Type B pancreatic cell (in vitro differentiated cells): ENCODE results near the gene GMDS. TPM values are rescaled to one million over a fixed set of nuclear protein-coding genes. Genes with fewer than 3 reads are reported as not detected.

Experiments used
- DNase-seq: peaks from one replicate; pipeline ENCODE4 v3.0.0; 2021; ENCODE audit warnings: mixed read lengths; ENCODE audit not compliant: unreplicated experiment; ENCODE audit errors: extremely low spot score
- H3K27ac Mint-ChIP-seq: 2 replicates; pipeline ENCODE4 v1.8.0; 2021; ENCODE audit warnings: mild to moderate bottlenecking, mixed read lengths
- H3K27me3 Mint-ChIP-seq: 2 replicates; pipeline ENCODE4 v1.8.0; 2021; ENCODE audit warnings: mixed read lengths
- H3K36me3 Mint-ChIP-seq: 2 replicates; pipeline ENCODE4 v1.8.0; 2021; ENCODE audit warnings: mixed read lengths
- H3K4me1 Mint-ChIP-seq: one replicate; pipeline ENCODE4 v1.8.0; 2021; ENCODE audit warnings: mixed read lengths; ENCODE audit not compliant: unreplicated experiment
- H3K4me3 Mint-ChIP-seq: 2 replicates; pipeline ENCODE4 v1.8.0; 2021; ENCODE audit warnings: mild to moderate bottlenecking, mixed read lengths
- H3K9me3 Mint-ChIP-seq: 2 replicates; pipeline ENCODE4 v1.8.0; 2021; ENCODE audit warnings: mixed read lengths
- total RNA-seq: library from RNA; stranded (reverse); gene quantifications from 2 replicates; pipeline ENCODE4 v1.2.1, GENCODE V29; 2021; ENCODE audit warnings: low replicate concordance
- TF ChIP-seq, protein P1 (sequence below): fragments of 200-600 bp; sonication (generic); conservative IDR thresholded peaks from 2 replicates; pipeline ENCODE4 v1.5.0; 2021; ENCODE audit warnings: antibody characterized with exemption, mild to moderate bottlenecking

The GMDS gene
- total RNA-seq, 1 donor from 2014 or later = 41.3 TPM

DNA sequence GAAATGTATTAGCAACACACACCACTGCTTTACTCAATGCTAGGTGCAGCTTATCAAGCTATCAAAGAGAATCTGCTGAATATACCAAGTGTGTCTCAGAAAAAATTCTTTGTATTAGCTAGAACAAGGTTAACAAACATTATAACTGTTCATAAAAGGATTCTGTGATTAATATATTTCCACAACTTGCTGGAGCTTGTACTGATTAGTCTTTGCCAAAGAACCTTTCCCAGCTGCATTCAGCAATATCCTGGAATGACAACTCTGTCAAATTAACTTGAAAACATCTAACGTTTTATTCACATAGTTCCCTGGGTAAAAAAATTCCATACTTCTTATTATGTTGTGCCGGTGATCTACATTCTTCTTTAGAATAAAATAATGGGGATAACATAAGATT is 383.0 kb downstream of the GMDS start:
- H3K9me3 Mint-ChIP-seq = no peaks in the 10 kb centered on the region
- H3K4me1 Mint-ChIP-seq = peaks cover 26% of the 10 kb centered on the region
- no peak for DNase-seq
- no peak overlapping the region for H3K27ac Mint-ChIP-seq
- H3K27me3 Mint-ChIP-seq = peaks cover 41% of the 10 kb centered on the region
- H3K4me3 Mint-ChIP-seq = no peak overlapping the region
- TF ChIP-seq, protein P1, sequence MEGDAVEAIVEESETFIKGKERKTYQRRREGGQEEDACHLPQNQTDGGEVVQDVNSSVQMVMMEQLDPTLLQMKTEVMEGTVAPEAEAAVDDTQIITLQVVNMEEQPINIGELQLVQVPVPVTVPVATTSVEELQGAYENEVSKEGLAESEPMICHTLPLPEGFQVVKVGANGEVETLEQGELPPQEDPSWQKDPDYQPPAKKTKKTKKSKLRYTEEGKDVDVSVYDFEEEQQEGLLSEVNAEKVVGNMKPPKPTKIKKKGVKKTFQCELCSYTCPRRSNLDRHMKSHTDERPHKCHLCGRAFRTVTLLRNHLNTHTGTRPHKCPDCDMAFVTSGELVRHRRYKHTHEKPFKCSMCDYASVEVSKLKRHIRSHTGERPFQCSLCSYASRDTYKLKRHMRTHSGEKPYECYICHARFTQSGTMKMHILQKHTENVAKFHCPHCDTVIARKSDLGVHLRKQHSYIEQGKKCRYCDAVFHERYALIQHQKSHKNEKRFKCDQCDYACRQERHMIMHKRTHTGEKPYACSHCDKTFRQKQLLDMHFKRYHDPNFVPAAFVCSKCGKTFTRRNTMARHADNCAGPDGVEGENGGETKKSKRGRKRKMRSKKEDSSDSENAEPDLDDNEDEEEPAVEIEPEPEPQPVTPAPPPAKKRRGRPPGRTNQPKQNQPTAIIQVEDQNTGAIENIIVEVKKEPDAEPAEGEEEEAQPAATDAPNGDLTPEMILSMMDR = no peak
- H3K36me3 Mint-ChIP-seq = peaks cover 4% of the 10 kb centered on the region

DNA sequence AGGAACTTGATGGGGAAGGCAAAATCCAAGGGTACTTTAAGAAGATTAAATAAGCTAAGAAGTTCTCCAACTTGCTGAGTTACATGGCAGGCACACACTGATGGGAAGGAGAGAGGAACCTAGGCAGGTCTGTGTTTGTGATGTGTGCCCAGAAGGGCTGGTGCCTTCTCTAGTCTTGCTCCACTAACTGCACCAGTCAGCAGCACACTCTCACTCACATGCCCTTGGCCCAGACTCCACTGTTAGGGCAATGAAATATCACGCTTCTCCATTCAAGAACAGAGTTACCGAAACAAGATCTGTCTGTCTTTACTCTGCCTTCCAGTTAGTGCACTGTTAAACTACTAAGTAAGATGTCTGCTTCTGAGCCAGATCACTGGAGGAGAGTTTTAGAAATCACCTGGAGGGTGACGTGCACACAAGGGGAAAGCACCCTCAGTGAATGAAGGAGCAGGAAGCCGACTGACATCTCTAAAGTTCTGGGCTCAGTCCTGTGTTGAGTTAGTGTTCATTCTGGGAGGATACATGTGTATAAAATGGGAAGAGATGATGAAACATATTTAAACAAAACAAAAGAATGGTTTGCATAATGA is 384.6 kb downstream of the GMDS start:
- TF ChIP-seq, protein P1 = no peak
- Mint-ChIP-seq H3K27me3 (peaks cover 37% of the 10 kb centered on the region), H3K36me3 (peaks cover 4% of the 10 kb centered on the region), H3K4me1 (peaks cover 27% of the 10 kb centered on the region), H3K4me3 (no peak overlapping the region), H3K9me3 (no peaks in the 10 kb centered on the region), H3K27ac (no peak overlapping the region)
- no peak for DNase-seq

DNA sequence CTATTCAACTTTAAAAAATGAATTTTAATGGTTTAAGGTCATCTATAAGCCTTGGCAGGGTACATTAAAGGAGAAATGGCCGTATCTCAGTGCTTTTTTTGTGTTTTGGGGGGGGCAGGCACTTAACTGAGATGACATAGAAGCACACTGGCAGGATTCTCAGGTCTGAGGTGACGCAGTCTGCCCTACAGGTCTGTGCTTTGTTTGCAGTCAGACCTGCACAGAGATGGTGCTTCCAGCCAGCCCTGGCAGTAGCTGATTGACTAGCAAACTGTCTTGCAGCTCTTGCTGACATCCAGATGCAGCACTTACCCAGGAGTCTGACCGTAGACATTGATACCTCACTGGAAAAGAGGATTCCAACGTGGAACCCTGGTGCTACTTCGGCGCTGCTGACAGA is 386.5 kb downstream of the GMDS start:
- TF ChIP-seq, protein P1 = no peak
- Mint-ChIP-seq H3K9me3 (no peaks in the 10 kb centered on the region), H3K27me3 (peaks cover 30% of the 10 kb centered on the region), H3K4me1 (peaks cover 21% of the 10 kb centered on the region), H3K36me3 (peaks cover 4% of the 10 kb centered on the region), H3K4me3 (no peak overlapping the region), H3K27ac (no peak overlapping the region)
- no peak for DNase-seq

DNA sequence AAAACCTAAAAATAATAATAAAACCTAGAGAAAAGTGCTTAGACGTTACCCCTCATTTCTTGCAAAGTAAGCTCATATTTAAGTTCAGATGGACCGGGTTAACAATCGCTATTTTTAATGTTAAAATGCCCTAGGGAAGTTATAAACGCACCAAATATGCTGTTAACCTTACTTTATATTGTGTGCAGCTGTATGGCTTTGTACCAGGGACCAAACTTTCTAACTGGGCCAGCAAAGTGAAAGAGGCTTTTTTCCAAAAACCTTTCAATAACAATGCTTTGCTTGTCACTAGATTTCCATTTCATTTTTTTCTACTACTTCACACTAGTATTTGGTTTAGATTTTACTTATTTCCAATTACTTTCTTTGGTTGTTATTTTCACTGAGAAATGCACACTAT is 387.2 kb downstream of the GMDS start:
- no peaks in the 10 kb centered on the region for H3K9me3 Mint-ChIP-seq
- H3K36me3 Mint-ChIP-seq = peaks cover 4% of the 10 kb centered on the region
- peaks cover 33% of the 10 kb centered on the region for H3K27me3 Mint-ChIP-seq
- no peak overlapping the region for H3K4me3 Mint-ChIP-seq
- peaks cover 21% of the 10 kb centered on the region for H3K4me1 Mint-ChIP-seq
- no peak overlapping the region for H3K27ac Mint-ChIP-seq
- DNase-seq = no peak
- TF ChIP-seq, protein P1 = no peak

DNA sequence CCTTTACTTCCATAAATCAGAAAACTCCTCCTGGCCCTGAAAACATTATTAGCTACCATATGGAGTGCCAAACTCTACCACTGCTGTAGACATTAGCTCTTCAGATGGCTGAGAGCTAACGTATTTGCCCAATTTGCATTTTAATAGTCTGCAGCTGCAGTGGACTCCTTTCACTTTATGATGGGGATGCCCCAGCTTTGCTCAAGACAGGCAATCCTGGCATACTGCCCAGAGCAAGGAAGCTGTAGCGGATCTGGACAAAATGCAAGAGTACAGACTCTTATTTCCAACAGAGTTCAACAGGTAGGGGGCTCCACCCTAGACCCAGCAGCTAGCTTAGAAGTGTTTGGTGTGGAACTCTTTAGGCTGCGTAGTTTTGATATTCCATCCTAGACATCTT is 389.0 kb downstream of the GMDS start:
- Mint-ChIP-seq H3K27me3 (peaks cover 25% of the 10 kb centered on the region), H3K27ac (no peak overlapping the region), H3K9me3 (no peaks in the 10 kb centered on the region), H3K36me3 (peaks cover 4% of the 10 kb centered on the region), H3K4me3 (no peak overlapping the region), H3K4me1 (peaks cover 23% of the 10 kb centered on the region)
- TF ChIP-seq, protein P1 = no peak
- DNase-seq = no peak

DNA sequence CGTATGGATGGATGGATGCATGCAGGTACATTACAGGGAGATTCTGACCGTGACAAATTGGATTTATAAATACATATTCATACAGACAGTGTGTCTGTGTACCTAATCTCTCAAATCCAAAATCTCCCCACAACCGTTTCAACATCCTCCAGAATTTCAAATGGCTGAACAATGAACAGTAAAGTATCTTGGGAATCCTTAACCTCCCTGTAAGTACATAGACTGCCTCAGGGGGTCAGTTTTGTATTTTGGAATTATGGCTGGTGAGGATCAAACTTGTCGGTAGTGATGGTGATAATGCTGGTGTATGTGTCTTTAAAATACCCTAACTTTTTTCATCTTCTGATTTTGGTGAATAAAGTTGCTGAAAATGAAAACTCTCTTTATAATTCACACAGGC is 389.5 kb downstream of the GMDS start:
- TF ChIP-seq, protein P1 = no peak
- no peaks in the 10 kb centered on the region for H3K9me3 Mint-ChIP-seq

More for the DNA sequence above, 389.5 kb downstream of the GMDS start:
- Mint-ChIP-seq H3K4me3 (no peak overlapping the region), H3K36me3 (peaks cover 2% of the 10 kb centered on the region), H3K27me3 (peaks cover 20% of the 10 kb centered on the region), H3K27ac (no peak overlapping the region), H3K4me1 (peaks cover 25% of the 10 kb centered on the region)
- no peak for DNase-seq
